Measurements from ENCODE around the gene NPR3. TPM values are rescaled to one million over a fixed set of nuclear protein-coding genes. Genes with fewer than 3 reads are reported as not detected.

NPR3 gene, protein sequence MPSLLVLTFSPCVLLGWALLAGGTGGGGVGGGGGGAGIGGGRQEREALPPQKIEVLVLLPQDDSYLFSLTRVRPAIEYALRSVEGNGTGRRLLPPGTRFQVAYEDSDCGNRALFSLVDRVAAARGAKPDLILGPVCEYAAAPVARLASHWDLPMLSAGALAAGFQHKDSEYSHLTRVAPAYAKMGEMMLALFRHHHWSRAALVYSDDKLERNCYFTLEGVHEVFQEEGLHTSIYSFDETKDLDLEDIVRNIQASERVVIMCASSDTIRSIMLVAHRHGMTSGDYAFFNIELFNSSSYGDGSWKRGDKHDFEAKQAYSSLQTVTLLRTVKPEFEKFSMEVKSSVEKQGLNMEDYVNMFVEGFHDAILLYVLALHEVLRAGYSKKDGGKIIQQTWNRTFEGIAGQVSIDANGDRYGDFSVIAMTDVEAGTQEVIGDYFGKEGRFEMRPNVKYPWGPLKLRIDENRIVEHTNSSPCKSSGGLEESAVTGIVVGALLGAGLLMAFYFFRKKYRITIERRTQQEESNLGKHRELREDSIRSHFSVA
- total RNA-seq: 1 to 10 TPM in 1 of 2 donors, under 1 TPM in 1; 0.58 to 3.7 TPM
- long read RNA-seq: 0 reads

DNA sequence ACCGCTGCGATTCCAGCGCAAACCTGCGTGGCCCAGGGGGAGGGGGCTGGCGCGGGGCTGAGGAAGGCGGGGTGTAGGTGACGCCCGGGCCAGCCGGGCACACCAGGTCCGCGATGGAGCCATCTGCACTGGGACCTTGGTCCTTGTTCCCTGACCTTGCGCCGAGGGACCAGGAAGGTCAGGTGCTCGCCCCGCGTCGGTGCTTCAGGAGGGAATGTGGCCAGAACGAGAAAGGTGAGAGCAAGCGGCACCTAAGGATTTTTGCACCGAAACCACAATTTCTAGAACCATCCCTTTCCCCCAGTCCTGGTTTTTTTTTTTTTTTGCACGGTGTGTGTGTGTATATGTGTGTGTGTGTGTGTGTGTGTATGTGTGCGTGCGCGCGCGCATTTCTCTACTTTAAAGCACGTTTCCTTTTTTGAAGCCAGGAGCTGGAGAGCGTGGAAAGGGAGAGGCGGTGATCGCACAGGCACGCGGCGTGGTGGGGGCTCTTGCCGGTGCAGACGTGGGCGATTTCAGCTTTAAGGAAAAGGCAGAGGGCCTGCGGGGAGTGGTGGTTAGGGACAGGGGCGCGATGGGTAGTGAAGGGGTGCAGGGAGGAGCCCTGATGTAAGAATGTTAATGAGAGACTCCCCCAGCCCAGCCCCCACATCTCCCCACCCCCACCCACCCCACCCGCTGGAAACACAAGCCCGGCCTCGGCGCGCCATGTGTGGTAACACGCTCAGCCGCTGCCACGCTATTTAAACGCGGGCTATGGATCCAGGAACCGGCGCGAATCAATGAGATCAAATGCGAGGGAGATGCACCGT lies at the start of gene NPR3:
Gene NPR3 (plus strand): TSS at position 772 of the 812 bp plus-strand sequence. CDS start 456 bp downstream, outside the sequence.
- intact Hi-C loops (cut with DNase I, micrococcal nuclease): no loop called here
- DNase-seq: peak; percentile 26 to 30
- ATAC-seq: peak; percentile 51

DNA sequence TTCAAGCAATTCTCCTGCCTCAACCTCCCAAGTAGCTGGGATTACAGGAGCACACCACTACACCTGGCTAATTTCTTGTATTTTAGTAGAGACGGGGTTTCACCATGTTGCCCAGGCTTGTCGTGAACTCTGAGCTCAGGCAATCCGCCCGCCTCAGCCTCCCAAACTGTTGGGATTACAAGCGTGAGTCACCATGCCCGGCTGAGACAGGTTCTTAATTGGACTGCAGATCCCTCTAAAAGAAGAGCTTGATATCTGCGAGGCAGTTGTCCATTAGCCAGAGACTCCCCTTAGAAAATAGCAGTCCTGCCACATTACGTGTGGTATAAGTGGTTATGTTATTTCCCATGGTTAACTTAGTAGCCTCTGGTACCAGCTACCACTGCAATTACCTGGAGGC lies 46.6 kb upstream of the NPR3 start:
- intact Hi-C loops (cut with DNase I, micrococcal nuclease): no loop called here

GRCh38 chr5:32668552-32668951 lies 42.6 kb upstream of the NPR3 start:
- intact Hi-C loops (cut with DNase I, micrococcal nuclease): no loop called here
- ATAC-seq (no peak), DNase-seq (no peak)

More for the DNA sequence above, 46.6 kb upstream of the NPR3 start:
- ATAC-seq: no peak
- DNase-seq: no peak

DNA sequence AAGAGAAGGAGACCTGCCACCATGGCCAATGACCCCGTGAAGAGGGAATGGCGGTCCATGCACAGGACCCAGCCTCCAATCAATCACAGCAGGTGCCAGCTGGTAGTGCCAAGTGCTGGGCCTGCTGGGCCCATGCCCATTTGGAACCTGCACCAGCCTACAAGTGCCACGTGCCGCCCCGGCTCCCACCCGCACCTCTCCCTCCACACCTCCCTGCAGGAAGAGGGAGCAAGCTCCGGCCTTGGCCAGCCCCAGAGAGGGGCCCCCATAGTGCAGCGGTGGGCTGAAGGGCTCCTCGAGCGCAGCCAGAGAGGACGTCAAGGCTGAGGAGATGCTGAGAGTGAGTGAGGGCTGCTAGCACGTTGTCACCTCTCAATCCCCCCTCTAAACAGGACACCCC lies 37.8 kb upstream of the NPR3 start:
- intact Hi-C loops (cut with DNase I, micrococcal nuclease): no loop called here
- no peak for ATAC-seq
- DNase-seq: no peak

DNA sequence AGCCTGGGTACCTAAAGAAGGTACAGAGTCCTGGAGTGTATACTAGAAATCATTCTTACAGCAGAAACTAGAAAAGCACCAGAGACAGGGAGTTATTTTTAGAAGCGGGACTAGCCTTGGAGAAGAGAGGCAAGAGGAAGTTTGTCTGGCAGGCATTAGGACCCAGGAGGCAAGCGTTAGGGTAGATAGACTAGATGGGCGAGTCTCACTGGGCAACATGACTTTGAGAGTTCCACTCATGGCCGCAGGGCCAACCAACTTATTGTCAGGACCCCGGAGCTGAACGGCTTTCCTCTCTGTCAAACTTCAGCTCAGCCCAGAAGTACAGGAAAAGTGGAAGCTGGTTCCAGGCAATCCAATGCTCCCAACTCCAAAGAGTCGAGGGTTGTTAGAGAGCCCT lies 34.1 kb upstream of the NPR3 start:
- intact Hi-C loops (cut with DNase I, micrococcal nuclease): no loop called here
- ATAC-seq: no peak
- no peak for DNase-seq

DNA sequence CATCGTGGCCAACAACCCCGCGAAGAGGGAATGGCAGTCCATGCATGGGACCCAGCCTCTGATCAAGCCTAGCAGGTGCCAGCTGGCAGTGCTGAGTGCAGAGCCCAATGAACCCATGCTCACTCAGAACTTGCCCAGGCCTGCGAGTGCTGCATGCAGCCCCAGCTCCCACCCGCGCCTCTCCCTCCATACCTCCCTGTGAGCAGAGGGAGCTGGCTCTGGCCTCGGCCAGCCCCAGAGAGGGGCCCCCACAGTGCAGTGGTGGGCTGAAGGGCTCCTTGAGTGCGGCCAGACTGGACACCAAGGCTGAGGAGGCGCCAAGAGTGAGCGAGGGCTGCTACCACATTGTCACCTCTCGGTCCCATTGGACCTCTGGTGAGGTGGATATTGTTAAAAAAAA lies 32.6 kb upstream of the NPR3 start:
- intact Hi-C loops (cut with DNase I, micrococcal nuclease): no loop called here
- DNase-seq (no peak), ATAC-seq (no peak)

DNA sequence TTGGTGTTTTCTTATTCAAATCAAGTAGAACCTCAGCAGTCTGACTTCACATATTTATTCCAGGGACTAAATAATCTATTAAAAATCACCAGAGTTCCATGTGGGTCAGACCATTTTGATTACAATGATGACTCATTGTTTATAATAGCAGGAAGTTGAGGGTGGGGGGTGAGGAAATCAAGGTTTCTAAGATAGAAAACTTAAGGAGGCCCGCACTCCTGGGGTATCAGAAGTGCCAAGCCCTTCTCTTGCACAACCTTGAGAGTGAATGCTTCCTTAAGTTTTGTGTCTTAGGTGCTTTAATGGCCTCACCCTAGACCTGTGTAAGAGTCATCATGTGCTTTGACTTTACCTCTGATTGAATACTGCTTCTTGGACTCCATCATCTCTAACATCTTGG lies 31.9 kb upstream of the NPR3 start:
- intact Hi-C loops (cut with DNase I, micrococcal nuclease): no loop called here
- DNase-seq (no peak), ATAC-seq (no peak)

DNA sequence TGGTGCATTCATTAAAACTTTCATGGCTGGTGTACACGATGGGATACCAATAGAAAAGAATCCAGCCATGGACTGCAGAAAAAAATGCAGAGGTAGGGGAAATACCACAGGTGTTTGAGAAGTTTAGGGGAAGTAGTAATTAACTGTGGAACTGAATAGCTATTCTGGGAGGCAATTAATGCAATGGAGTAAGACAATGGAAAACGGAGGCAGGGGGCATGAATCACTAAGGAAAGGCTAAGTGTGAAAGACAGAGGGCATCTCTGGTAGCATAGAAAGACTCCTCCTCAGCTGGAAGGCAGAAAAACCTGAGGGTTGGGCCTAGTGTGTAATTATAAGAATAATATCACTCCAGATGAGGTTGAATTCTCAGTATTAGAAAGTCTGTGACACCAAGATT lies 30.9 kb upstream of the NPR3 start:
- no peak for ATAC-seq
- no peak for DNase-seq
- intact Hi-C loops (cut with DNase I, micrococcal nuclease): no loop called here

GRCh38 chr5:32683125-32683524 lies 28.0 kb upstream of the NPR3 start:
- DNase-seq: no peak
- intact Hi-C loops (cut with DNase I, micrococcal nuclease): no loop called here
- no peak for ATAC-seq

DNA sequence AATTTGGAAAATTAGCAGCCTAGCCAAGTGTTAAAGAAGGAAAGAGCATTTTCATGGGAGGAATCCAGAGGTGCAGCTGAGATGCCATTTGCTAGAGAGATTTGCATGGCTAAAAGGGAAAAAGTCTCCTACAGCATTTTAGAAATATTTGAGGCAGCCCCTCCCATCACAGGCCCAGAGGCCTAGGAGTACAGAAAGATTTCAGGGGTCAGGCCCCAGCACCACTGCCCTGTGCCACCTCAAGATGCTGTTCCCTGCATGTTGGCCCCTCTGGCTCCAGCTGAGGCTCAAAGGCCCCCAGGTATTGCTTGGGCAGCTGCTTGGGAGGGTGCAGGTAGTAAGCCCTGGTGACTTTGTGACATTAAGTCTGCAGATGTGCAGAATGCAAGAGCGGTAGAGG lies 26.9 kb upstream of the NPR3 start:
- intact Hi-C loops (cut with DNase I, micrococcal nuclease): no loop called here
- DNase-seq: no peak
- ATAC-seq: no peak

DNA sequence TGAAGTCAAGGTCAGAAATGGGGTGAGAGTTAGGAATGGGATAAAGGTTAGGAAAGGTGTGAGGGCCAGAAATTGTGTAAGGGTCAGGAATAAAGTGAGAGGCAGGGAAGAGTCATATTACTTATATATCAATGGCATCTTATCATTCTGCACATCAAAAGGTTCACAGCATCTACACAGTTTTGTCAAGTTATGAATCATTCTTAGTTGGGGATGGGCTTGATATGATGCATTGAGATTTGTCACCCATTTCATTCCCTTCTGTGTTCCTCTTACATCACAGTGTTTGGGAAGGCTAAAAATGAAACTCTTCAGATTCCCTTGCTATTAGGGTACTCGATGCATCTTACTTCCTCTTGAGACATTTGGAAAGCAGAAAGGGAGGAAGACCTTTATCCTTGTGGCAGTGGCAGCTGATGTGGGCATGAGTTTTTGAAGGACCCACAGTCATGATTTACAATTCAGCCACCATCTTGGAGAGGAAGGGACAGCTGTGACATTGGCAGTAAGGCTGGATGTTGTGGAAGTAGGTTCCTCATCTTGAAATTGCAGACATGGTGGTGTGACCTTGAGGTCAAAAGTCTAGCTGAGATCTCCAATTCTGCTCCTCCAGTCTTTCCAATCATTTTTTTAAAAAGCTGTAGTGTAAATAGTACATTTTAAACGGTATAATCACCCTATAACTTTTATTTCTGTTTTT lies 24.2 kb upstream of the NPR3 start:
- ATAC-seq: no peak
- intact Hi-C loops (cut with DNase I, micrococcal nuclease): no loop called here

GRCh38 chr5:32687499-32687831 lies 23.7 kb upstream of the NPR3 start:
- intact Hi-C loops (cut with DNase I, micrococcal nuclease): no loop called here
- ATAC-seq: no peak
- DNase-seq: no peak

More for the DNA sequence above, 24.2 kb upstream of the NPR3 start:
- no peak for DNase-seq

DNA sequence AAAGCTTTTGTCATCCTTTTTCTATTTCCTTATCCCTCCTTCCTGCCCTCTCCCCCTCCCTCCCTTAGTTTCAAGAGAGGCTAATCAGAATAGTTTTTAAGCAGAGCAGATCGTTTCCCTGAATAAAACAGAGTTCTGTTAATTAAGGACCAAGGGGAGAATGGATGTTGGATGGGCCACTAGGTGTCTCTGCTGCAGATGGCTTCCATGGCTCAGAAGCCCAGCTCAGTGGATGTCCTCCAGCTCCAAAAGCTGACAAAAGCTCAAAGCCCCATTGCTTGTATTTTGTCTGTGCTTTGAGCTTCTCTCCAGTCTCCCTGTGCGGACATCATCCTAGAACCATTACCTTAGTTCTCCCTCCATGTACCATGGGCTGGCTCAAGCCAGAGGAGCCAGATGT lies 21.0 kb upstream of the NPR3 start:
- intact Hi-C loops (cut with DNase I, micrococcal nuclease): no loop called here
- DNase-seq (no peak), ATAC-seq (no peak)

DNA sequence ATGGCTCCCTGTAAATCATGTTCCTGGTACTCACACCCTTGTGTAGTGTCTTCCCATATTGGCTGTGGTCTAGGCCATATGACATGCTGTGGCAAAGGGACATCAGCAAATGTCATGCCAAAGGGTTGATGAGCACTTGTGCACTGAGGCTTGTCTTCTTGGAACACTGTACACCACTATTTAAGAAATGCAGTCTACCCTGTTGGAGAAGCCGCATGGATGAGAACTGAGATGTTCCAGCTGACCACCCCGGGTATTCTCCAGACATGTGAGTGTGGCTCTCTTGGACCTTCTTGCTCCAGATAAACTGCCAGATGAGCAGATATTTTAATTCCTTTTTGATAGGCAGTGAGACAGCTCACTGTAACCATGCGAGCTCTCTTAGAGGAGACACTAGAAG lies 20.5 kb upstream of the NPR3 start:
- no peak for ATAC-seq
- intact Hi-C loops (cut with DNase I, micrococcal nuclease): no loop called here

GRCh38 chr5:32692036-32692746 lies 18.9 kb upstream of the NPR3 start:
- DNase-seq (no peak), ATAC-seq (no peak)
- intact Hi-C loops (cut with DNase I, micrococcal nuclease): no loop called here

More for the DNA sequence above, 20.5 kb upstream of the NPR3 start:
- DNase-seq: no peak

DNA sequence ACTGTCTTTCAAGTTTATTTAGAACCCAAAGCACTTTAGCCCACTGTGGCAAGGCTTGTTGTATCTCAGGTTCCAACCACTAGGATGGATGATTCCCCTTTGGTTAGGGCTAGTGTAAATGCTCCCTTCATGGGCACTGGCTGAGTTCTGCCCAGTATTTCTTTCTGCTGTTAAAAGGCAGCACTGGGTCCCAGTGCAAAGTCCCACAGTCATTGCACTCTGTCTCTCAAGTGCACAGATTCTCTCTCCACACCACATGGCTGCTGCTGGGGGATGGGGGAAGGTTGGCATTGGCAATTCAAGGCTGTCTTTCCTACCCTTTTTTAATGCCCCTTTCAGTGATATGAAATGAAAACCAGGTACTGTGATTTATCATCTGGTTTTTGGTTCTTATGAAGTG lies 7.2 kb upstream of the NPR3 start:
- no peak for DNase-seq
- ATAC-seq: no peak
- intact Hi-C loops (cut with DNase I, micrococcal nuclease): loop anchor here in 1 of 2 donors (5.0 kb wide), 1 partner anchor 723 kb away; no protein-coding TSS in a partner anchor

- ATAC-seq (no peak), DNase-seq (no peak)
- intact Hi-C loops (cut with DNase I, micrococcal nuclease): loop anchor here in 1 of 2 donors (5.0 kb wide), 1 partner anchor 475 kb away; no protein-coding TSS in a partner anchor
Observed at GRCh38 chr5:32707418-32707997, 3.6 kb upstream of the NPR3 start.

DNA sequence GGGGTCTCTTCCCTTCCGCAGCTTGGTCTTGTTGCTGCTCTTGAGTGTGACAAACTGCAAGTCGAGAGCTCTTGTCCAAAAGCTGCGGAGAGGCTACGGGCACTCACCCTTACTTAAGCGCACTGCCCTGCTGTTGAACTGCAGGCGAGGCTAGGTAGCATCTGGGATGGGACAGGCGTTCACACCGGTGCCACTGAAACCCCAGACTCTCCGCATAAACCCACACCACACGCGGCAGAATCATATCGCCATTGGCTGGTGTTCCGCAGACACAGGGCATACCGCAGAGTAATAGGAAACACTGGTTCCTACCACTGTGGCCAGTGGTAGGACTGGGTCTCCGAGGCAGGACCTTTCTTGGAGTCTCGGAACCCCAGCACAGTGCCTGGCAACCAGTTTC lies 2.2 kb upstream of the NPR3 start:
- ATAC-seq: no peak
- no peak for DNase-seq
- intact Hi-C loops (cut with DNase I, micrococcal nuclease): loop anchor here in 1 of 2 donors (5.0 kb wide), 1 partner anchor 473 kb away; no protein-coding TSS in a partner anchor

All from left colon (tissue), 2 donors.